Activated CD4-positive, alpha-beta T cell treated with anti-CD3 and anti-CD28 coated beads for 24 hours (primary cell): Measurements from ENCODE around the gene TMTC2.
"Not testable (repeated sequence)": the region's sequence is repeated elsewhere in the genome, so short reads cannot be mapped to it uniquely, and the experiment has no call there.

Experiments used
- DNase-seq, 2 donors: peaks; one replicate each; pipeline ENCODE4 v3.0.0-alpha.2; 2020; ENCODE audit warnings: low read depth in 2 of 2

The TMTC2 gene

DNA sequence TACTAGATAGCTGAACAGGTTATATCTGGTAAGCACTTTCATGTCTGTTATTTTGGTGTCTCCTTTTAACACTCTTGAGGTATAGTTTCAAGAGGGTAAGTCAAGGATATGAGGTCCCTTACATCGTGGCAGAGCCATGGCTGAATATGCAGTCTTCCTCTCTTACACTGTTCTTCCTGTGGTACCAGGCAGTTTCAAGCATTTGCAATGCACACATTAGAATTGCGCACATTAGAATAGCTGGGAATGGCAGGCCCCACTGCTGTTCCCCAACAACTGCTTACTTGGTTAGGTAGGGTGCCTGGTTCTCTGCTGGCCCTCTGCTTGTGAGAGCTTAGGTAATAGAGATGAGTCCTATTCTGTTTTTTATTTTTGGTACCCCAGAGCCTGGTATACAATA lies 41.2 kb downstream of the TMTC2 start:
- DNase-seq: no peak

DNA sequence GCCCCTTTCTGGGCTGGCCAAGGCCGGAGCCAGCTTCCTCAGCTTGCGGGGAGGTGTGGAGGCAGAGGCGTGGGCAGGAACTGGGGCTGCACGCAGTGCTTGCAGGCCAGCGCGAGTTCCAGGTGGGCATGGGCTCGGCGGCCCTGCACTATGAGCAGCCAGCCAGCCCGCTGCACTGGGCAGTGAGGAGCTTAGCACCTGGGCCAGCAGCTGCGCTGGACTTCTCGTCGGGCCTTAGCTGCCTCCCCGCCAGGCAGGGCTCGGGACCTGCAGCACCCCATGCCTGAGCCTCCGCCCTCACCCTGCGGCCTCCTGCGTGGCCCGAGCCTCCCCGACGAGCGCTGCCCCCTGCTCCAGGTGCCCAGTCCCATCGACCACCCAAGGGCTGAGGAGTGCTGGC lies 42.0 kb downstream of the TMTC2 start:
- no peak for DNase-seq

DNA sequence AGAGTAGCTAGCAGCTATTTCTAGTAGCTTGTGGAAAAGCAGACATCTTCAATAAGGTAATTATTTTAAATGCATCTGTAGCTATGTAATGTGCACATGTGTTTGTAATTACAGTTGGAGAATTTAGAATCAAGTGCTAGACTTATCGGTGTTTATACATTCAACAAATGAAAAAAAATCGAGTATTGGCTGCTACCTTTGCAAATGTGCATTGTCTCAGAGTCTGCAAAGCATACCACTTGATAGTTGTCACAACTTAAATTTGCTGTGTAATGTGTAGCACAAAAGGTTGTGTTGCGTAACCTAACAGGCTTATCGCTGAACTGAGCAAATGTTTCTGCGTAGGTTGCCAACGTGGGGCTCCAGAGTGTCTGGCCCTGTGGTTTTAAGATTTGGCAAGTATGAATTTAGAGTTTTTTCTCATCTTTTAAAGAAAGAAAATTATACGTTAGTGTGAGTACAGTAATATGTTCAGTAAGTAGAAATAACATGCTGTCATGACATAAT lies 44.3 kb downstream of the TMTC2 start:
- DNase-seq: no peak

DNA sequence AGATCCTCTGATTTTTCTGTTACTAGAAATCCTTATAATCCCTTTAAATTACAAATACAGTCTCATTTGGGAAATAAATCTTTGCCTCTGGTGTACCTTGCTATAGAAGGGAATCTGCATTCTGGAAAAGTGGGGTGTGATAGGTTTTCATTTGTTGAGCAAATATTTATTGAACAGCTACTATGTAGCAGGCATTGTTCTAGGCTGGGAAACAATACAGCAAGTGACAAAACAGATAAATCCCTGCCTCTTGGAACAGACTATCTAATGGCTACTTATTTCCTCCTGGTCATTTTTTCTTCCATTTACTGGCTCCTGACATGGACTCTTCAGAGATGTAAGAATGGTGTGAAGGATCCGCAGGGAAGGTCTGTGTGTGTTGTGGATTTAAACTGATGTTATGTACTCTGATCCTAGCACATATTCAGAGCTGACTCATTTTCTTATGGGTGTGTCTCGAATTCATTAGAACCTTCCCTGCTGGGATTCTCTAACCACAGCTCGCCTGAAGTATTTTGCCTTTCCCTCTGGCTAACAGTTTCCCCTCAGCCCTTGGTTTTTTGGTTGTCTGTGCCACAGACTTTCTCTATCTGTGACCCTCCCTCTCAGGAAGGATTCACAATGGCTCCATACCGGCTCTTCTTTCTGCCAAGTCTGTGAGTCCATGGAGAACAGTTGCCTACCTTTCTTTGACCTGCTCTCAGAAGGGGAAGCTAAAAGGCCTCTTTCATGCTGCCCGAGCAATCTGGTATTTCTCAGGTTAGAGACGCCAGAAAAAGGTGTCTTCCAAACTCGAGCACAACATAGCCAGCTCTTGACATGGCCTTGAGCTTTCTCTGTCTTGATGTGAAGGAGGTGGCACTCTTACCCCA lies 53.7 kb downstream of the TMTC2 start:
- DNase-seq: no peak

DNA sequence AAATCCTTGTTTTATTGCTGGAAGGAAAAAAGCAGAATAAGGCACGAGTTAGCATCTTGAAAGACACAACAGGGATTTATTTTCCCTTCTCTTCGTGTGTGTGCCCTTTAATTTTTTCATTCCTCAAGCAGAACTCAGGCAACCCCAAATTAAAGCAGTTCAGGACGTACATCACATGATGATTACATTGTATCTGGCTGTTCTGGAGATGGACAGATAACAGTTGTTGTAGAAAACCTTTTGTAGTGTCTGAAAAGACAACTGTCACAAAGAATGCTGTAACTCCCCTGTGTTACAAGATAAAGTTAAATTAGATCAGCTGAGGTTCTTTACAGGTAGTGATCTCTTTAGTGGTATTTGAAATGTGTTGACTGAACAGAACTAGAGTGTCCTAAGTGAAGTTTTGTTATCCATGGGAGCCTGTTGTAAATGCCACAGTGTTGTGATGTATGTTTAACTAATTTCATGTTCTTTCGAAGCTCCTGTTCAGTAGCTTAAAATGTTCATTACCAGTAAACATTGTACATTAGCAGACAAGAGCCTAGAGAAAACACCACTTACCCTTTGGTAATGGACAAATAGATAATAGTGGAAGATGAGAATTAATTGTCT lies 58.5 kb downstream of the TMTC2 start:
- DNase-seq: no peak

DNA sequence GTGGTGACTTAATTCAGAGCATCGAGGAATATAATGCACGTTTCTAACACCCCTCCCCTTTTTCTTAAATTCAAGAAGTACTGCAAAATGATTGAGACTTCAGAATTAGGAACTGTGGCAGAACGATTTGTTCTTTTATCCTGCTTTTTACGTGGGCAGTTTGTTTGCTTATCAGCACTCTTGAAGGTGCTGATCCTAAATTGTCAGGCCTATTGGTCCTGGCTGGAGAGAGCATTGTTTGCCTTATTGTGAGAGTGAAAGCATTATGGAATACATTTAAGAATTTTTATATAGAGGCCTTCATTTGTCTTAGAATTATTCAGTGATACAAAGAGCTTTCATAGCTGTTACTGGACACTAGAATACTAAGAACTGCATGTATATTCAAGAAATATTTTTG lies 59.1 kb downstream of the TMTC2 start:
- no peak for DNase-seq

DNA sequence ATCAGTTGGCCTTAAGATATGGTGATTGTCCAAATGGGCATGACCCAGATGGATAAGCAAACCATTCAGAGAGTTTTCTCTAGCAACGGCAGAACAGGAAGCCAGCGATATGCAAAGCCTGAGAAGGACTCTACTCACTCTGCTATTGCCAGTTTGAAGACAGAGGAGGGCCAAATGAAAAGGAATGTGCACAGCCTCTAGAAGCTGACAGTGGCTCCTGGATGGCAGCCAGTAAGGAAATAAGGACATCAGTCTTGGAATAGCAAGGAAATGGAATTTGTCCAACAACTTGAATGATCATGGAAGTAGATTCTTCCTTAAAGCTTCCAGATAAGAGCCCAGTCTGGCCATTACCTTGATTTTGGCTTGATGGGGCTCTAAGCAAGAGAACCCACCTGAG lies 60.0 kb downstream of the TMTC2 start:
- no peak for DNase-seq

DNA sequence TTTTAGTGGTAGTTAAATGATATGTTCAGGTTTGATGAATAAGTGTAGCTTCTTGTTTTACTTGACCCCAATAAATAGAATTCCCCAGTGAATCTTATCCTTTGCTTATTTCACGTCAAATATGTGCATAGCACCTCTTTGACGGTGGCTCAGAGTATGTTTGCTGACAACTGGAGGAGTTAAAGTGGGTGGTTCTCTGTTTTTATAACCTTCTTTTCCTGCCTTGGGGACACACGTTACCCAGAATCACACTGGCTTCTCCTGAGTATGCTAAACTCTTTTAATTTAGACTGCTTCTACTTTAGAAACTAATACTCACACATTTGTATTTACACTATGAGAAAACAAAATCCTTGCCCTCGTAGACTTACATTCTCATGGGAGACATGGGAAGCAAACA lies 62.3 kb downstream of the TMTC2 start:
- DNase-seq: no peak

DNA sequence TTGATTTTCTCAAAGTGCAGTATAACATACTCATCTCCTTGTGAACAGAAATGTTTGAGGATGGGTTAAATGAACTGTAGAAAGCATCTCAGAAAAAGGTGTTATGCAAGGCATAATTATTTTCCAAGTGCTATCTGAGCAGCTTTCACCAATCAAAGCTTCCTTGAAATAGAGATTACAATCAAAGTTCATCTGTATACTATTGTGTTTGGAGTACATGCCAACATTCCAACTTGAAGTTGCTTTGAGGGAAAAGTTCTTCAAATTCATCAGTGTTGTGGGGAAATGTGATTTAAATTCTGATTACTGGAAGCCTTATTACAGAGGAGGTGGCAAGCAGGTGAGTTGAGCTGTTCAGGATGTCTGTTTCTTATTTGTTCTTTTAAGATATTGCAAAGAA lies 68.2 kb downstream of the TMTC2 start:
- no peak for DNase-seq

DNA sequence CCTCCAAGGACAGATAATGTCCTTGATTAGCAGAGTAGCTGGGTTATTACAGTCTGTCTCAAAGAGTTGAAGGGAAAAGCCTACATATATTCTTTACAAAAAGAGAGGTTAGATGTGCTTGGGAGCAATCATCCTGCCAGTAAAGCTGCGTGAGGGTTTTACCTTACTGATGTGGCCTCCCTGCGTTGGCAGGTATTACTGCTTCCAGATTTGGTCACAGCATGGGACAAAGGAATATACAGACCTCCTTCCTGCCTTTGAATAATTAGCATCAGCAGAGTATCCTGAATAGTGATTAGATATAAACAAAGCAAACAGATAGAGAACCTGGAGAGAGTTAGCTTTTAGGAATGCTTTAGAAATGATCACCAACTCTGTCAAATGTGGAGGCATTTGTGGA lies 69.6 kb downstream of the TMTC2 start:
- DNase-seq: no peak

DNA sequence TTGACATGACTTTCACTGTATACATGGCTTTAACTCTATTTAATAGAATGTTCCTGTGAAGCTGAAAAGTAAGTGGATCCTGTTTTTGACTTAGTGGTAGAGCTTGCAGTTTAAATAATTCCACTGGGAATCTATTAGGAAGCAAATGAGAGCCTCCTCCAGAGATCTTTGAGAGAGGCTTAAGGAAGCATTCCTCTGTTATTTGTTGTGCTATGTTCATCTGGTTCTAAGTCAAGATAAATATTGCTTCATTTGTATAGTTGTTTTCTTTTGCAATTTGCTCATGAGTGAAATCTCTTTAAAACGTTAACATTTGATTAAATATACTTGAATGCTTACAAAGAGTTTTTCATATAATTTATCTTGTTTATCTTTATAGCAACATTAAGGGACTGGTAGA lies 70.4 kb downstream of the TMTC2 start:
- no peak for DNase-seq

DNA sequence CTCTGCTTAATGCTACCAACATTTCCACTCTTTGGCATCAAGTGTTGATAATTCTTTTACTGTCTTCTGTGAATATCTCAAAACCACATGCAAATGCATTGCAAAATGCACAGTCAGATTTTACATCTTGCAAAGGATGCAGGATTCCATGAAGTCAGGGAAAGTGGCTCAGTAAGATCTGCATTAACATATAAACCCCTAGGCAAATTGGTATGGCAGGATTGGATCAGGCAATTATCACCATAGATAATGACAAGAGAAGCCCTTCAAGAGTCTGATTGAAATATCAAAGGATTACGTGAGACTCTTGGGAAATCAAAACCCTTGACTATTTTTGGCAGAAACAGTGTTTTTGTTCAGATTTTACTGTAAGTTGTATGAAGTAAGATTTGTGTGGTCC lies 71.0 kb downstream of the TMTC2 start:
- DNase-seq: no peak

DNA sequence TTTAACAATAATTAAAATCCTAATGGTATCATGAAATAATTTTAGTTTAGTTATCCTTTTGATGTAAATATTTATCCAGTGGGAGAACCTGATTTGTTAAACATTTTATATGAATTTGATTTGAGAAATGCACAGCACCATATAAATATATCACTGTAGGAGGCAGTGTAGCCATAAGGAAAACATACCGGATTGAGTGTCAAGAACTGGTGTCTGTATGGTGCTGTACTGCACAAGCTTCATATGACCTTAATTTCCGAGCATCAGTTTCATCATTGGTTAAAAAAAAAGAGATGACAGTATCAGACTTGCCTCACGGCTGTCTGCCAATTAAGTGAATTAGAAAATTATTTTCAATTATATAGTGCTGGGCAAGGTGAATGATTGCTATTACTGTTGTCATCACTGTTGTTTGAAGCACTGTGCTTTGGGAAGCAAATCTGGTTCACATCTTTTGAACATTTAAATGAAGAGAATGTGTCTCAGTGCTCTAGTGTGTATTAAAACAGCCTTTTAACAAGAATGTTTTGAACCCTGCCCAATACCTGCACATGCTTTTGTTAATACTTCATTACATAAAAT lies 72.1 kb downstream of the TMTC2 start:
- no peak for DNase-seq

DNA sequence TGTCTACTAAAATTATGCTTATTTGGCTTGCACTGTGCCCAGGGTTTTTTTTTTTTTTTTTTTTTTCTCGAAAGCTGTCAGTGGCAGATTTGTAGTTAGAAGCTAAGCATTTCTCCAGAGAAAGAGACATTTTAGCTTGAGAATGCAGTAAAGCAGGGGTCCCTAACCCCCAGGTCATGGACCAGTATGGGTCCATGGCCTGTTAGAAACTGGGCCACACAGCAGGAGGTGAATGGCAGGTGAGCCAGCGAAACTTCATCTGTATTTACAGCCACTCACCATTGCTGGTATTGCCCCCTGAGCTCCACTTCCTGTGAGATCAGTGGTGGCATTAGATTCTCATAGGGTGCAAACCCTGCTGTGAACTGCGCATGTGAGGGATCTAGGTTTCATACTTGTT lies 73.7 kb downstream of the TMTC2 start:
- DNase-seq: no peak

DNA sequence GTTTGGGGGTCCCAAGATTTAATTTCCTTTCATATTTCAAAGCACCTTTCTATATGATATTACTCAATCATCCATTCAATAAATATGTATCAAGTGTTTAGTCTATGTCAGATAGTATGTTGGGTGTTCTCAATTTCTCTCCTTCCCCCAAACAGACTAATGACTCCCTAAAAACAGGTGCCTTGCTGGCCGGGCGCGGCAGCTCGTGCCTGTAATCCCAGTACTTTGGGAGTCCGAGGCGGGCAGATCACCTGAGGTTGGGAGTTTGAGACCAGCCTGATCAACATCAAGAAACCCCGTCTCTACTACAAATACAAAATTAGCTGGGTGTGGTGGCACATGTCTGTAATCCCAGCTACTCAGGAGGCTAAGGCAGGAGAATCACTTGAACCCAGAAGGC lies 78.5 kb downstream of the TMTC2 start:
- not testable (repeated sequence) for DNase-seq

DNA sequence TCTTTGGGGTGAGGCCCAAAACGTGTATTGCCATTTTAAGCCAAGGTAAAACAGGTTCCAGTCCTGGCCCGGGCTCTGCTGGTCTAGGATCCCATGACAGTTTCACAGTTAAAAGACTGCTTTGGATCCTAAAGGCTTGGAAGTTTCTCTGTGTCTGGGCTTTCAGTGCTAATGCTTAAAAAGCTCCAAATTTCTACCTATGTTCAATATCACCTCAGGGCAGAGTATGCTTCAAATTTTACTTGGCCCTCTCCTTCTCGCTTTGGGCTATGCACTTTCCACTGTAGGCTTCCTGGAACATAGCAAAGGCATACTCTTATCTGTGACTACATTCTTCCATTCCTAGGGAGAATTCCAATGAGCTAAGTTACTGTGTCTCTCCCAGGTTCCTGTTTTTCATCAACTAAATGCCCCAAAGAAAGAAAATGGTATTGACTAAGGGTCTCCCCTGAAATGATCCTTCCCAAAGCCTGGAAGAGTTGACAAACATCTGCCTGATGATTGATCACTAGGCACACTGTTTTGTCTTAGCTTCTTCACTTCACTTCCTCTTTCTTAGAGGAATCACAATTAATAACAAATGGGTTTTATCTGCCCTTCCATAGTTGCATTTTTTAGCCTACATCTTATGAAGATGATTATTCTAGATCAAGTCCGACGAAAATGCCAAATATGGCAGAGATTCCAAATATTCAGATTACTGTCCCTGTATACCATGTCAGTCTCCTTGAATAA lies 79.4 kb downstream of the TMTC2 start:
- DNase-seq: no peak

DNA sequence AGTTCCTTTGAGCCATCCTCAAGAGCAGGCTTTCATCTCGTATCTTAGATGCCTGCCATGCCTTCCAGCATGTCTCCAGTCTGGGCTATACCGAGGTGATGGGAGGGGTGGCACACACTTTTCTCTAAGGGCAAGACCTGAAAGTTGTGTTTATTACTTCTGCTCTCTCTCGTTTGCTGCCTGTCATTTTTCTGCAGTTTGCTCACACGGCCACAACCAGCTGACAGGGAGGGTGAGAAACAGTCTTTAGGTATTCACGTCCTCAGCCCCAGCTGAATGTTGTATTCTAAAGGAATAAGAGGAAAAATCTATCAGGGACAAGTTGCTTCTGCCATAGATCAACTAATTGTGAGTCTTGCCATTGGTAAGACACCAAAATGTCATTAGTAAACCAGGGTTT lies 88.0 kb downstream of the TMTC2 start:
- DNase-seq: no peak

DNA sequence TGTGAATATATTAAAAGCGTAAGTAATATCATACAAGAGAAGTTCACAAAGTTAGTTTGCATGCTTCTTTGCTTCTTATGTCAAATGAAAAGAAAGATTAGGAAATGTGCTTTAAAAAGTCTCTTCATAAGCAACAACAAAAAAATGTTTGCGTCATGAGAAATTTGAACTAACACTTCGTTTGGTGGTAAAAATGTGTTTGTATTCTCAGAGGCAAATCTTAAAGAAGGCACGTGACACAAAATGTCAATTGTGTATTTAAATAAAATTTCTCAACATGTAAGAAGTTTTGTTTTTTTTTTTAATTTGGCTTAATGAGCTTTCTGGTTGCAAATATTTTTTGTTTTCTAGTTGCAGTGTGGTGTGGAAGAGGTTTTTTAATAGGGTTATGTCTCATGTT lies 93.8 kb downstream of the TMTC2 start:
- DNase-seq: no peak

DNA sequence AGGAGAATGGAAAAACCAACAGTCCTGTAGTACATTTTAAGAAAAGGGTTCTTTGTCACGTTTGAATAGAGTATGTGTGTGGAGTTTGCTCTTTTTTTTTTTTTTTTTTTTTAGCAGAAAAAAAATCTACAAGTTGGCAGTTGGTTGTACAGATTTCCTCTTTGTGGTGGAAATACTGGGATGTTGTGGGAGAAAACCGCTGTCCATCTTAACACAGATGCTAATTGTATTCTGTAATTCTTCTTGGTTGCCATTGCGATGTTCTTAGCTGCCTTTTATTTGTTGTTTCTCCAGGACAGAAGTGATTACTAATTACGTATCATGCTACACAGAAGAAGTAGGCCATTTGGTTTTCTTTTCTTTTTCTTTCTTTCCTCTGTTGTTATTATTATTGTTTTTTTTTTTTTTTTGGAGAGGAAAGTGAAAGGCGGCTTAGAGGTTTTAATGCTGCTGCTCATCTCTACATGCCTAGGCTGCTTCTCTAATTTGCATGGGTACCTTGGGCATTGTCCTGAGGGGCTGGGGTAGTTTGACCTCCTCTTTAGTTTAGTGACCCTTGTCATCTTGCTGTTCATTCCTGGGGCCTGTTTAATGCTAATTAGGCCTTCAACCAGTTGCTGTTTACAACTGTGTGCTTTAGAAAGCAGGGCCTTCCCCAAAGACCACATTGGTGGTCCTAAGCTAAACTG lies 94.7 kb downstream of the TMTC2 start:
- DNase-seq: no peak

DNA sequence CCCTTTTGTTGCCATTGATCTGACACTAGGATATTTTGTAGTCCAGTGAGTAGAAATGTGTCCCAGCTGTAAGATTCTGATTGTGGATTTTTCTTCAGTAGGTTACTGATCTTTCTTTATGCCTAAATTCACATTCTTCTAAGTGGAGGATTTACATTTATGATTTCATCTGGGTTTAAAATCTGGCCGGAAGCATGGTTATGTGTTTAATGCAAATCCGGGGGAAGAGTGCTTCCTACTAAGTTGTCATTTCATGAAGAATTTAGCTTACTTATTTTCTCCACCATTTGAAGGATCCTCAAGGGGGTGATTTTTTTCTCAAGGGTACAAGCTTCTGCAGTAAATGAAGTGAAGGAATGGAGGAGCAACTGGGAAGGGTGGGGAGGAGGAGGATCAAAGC lies 96.7 kb downstream of the TMTC2 start:
- no peak for DNase-seq

DNA sequence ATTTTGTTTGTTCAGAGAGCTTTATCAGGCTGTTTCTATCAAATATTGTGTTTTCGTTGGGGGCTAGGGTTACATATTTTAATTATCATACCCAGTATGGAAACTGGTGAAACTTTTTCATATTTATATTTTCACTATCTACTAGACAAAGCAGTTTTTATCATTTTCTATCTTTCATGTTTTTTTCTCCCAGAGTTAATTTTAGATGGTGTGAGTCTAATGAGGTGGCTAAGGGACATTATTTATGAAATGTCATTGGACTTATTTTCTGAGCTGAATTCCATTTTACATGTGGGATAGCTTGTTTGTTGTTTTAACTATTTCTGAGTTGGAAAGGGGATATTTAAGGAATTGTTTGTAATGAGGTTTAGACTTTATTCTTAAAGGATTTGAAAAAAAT lies 100.3 kb downstream of the TMTC2 start:
- no peak for DNase-seq

DNA sequence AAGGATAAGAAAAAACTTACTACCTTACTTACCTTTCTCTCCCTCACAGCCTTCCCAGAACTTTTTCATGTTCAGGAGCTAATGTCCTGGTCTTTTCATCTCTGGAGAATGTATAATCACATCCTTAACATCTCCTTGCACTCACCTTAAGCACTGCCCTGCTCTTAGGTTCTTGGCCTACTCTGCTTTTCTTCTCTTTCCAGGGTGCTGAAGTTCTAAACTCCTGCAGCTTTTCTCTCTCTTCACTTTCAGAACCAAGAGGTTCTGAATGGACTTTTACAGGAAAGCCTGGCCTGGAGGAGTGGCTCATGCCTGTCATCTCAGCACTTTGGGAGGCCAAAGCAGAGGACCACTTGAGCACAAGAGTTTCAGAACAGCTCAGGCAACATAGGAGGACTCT lies 101.9 kb downstream of the TMTC2 start:
- DNase-seq: no peak
